HepG2 (cell line): ENCODE data around the gene CD93. TPM values are rescaled to one million over a fixed set of nuclear protein-coding genes. Genes with fewer than 3 reads are reported as not detected.

Experiments used
- ATAC-seq: fragments of 200-7000 bp; cut with Tn5 transposase; 3 replicates; pipeline ENCODE4 v1.9.1; 2020; ENCODE audit warnings: mild to moderate bottlenecking, moderate library complexity
- BruUV-seq: library from RNA; stranded (reverse); fragments of 400-500 nt; replicated peaks from 2 replicates; lab custom pipeline; 2021; lab: Mats Ljungman, UMichigan
- CTCF ChIA-PET: fragments of 300-600 bp; formaldehyde crosslinking; extraction: SDS; loops from one replicate; lab custom pipeline; 2021; ENCODE audit warnings: low total read pairs, inconsistent platforms, low intra/inter-chr PET ratio; lab: Yijun Ruan, JAX
- POLR2A ChIA-PET: fragments of 350-600 bp; sonication (Branson Sonifier 250); formaldehyde crosslinking; loops from one replicate; lab custom pipeline; 2020; ENCODE audit warnings: antibody characterized with exemption, inconsistent platforms; lab: Yijun Ruan, JAX
- DNase-seq: peaks from one replicate; pipeline ENCODE4 v3.0.0-alpha.2; 2015; ENCODE audit warnings: low spot score
- FAIRE-seq: peaks from 3 replicates; lab custom pipeline; 2011; peaks lifted over from hg19 to GRCh38; lab: Jason Lieb, UNC
- H2AFZ ChIP-seq: one replicate; pipeline ENCODE4 v1.6.1; 2011; ENCODE audit warnings: low read length, inconsistent platforms
- H3K27ac ChIP-seq: fragments of 300-600 bp; 3 replicates; pipeline ENCODE4 v1.8.0; 2011; ENCODE audit warnings: mixed run types, mild to moderate bottlenecking, mixed read lengths, low read length, inconsistent platforms; ENCODE audit not compliant: insufficient read depth; ENCODE audit errors: extremely low read length
- H3K27me3 ChIP-seq, 2 experiments: fragments of 200-600 bp in 1 of 2; 2 replicates in 1 of 2; 3 replicates in 1 of 2; pipeline versions ENCODE4 v1.6.0 to v1.8.0; 2011; ENCODE audit warnings: low read length in 2 of 2, mild to moderate bottlenecking in 2 of 2, moderate library complexity in 2 of 2, inconsistent platforms in 1 of 2; ENCODE audit not compliant: insufficient read depth in 2 of 2, control insufficient read depth in 1 of 2
- H3K36me3 ChIP-seq, 2 experiments: fragments of 200-600 bp in 1 of 2; replicated peaks in 1 of 2; 2 replicates in 1 of 2; 3 replicates in 1 of 2; pipeline versions ENCODE4 v1.5.1 to v1.8.0; 2011; ENCODE audit warnings: low read length in 2 of 2, inconsistent platforms in 1 of 2; ENCODE audit not compliant: insufficient read depth in 2 of 2, control insufficient read depth in 1 of 2
- H3K4me1 ChIP-seq: 2 replicates; pipeline ENCODE4 v1.5.1; 2012; ENCODE audit warnings: low read length, inconsistent platforms; ENCODE audit not compliant: insufficient read depth
- H3K4me2 ChIP-seq: 2 replicates; pipeline ENCODE4 v1.6.0; 2011; ENCODE audit warnings: low read depth, low read length, inconsistent platforms
- H3K4me3 ChIP-seq, 3 experiments: fragments of 200-600 bp in 1 of 3; sonication (generic), shearing (Covaris generic) in 1 of 3; replicated peaks in 1 of 3; 2 replicates each; pipeline ENCODE4 v1.5.1; 2011 to 2016; ENCODE audit warnings: low read length in 3 of 3, inconsistent platforms in 2 of 3, low read depth in 2 of 3, mild to moderate bottlenecking in 2 of 3, control low read depth in 1 of 3, mixed read lengths in 1 of 3; ENCODE audit not compliant: insufficient read depth in 1 of 3
- H3K79me2 ChIP-seq: one replicate; pipeline ENCODE4 v1.6.1; 2011; ENCODE audit warnings: low read length, inconsistent platforms; ENCODE audit not compliant: insufficient read depth
- H3K9ac ChIP-seq: 2 replicates; pipeline ENCODE4 v1.6.0; 2011; ENCODE audit warnings: mild to moderate bottlenecking, low read depth, low read length, inconsistent platforms; ENCODE audit not compliant: insufficient read depth
- H3K9me3 ChIP-seq: 2 replicates; pipeline ENCODE4 v1.5.1; 2012; ENCODE audit warnings: mild to moderate bottlenecking, low read length
- H4K20me1 ChIP-seq: 2 replicates; pipeline ENCODE4 v1.6.0; 2011; ENCODE audit warnings: inconsistent platforms, mild to moderate bottlenecking, low read length, moderate library complexity; ENCODE audit not compliant: insufficient read depth
- FOXC1 ChIP-seq: sonication (generic); formaldehyde crosslinking; IDR thresholded peaks from 2 replicates; pipeline ENCODE4 v1.8.0; 2022; ENCODE audit warnings: mild to moderate bottlenecking, missing genetic modification reagents, borderline replicate concordance
- MAFK ChIP-seq, 2 experiments: IDR thresholded peaks in 1 of 2; conservative IDR thresholded peaks in 1 of 2; 2 replicates each; pipeline ENCODE4 v1.6.1; 2011; ENCODE audit warnings: improper control_type of control experiment in 2 of 2, low read length in 2 of 2
- SOX6 ChIP-seq, 2 experiments: fragments of 450-650 bp in 1 of 2; sonication (generic) in 1 of 2; formaldehyde crosslinking in 1 of 2; IDR thresholded peaks; 2 replicates each; pipeline versions ENCODE4 v1.4.0 to v1.6.1; 2017 to 2020; ENCODE audit warnings: antibody characterized with exemption in 1 of 2, mild to moderate bottlenecking in 1 of 2, missing genetic modification reagents in 1 of 2
- SRSF1 ChIP-seq: fragments of 200-400 bp; formaldehyde crosslinking; optimal IDR thresholded peaks from 2 replicates; pipeline ENCODE3; 2017; ENCODE audit warnings: mild to moderate bottlenecking, low read depth, low read length, moderate library complexity
- ZBTB21 ChIP-seq: sonication (generic); formaldehyde crosslinking; IDR thresholded peaks from 2 replicates; pipeline ENCODE4 v1.4.0; 2020; ENCODE audit warnings: missing genetic modification reagents
- ZNF672 ChIP-seq: sonication (generic); formaldehyde crosslinking; IDR thresholded peaks from 2 replicates; pipeline ENCODE4 v1.8.1; 2022; ENCODE audit warnings: missing genetic modification reagents
- WGBS: methylation state at CpG from one replicate; pipeline ENCODE4 v1.1.6; 2017; ENCODE audit warnings: low lambda C conversion rate; 5-methylcytosine and 5-hydroxymethylcytosine counted together
- in situ Hi-C: cut with HindIII; loops from 2 replicates; pipeline ENCODE4 v1.10.0; 2017; ENCODE audit warnings: low pct_unique_long_range_greater_than_20kb; ENCODE audit not compliant: extremely low pct_ligation_motif_present
- intact Hi-C: fragments of 100-400 bp; cut with micrococcal nuclease; formaldehyde crosslinking; loops from one replicate; pipeline ENCODE4 v1.10.0; 2022; ENCODE audit not compliant: unreplicated experiment
- polyA plus RNA-seq, 8 experiments: library from polyadenylated mRNA; depleted of rRNA in 3 of 8; stranded (reverse) in 7 of 8; unstranded in 1 of 8; fragments of >200 nt; fragmentation: Illumina TruSeq in 4 of 8; extraction: Trizol in 4 of 8; gene quantifications; 2 replicates each; pipeline versions ENCODE4 v1.2.1 to v1.2.3, GENCODE V29; 2011 to 2016; ENCODE audit warnings: low read depth in 4 of 8, missing spikeins in 1 of 8, mixed read lengths in 1 of 8; ENCODE audit not compliant: insufficient read depth in 1 of 8
- total RNA-seq, 5 experiments: library from RNA; depleted of rRNA; stranded (reverse); fragments of >200 nt; fragmentation: Illumina TruSeq; extraction: Trizol; gene quantifications; 2 replicates each; pipeline ENCODE4 v1.2.3, GENCODE V29; 2016; ENCODE audit warnings: low read depth in 1 of 5

The CD93 gene
- total and polyA plus RNA-seq, 2 of the 13 experiments (the other 11 are each of a cell fraction or from before 2014, with no cell fraction given): not detected

DNA sequence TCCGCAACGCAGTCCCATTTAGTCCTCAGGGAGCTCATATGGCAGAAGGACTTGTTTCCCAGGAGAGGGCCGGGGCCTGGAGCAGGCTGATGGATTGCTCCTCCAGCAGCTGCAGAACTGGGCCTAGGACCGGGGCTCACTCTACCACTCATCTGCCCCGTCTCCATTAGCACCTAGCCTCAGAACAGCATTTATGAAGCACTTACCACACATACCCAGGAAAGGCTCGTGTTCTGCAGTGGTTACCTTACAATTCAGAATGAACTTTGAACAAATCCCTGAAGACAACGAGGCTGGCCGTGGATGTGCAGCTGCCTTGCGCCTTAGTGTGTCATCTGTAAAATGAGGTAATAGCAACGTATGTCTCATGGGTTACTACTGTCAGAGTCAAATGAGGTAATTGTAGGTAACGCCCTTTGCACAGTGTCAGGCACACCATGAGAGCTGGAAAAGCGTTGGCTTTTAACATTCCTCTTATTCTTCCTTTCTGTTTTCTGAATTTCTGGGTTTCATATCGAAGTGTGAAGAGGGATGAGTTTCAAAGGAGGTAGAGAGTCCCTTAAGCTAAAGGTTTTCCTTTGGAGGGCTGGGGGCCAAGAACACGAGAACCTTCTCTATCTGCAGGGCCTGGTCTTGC lies 46.3 kb upstream of the CD93 start:
- no peak overlapping the region for H3K4me2 ChIP-seq
- TF ChIP-seq ZBTB21 (peak; percentile 91), SOX6 (IDR thresholded peaks at IDR 0.05) (no peak), SOX6 (CRISPR knock-in tag; IDR thresholded peaks at IDR 0.05) (no peak), ZNF672 (CRISPR knock-in tag) (no peak)
- TF ChIP-seq, all 625 proteins: peak for 1
- in situ Hi-C loops: no loop called here
- Histone ChIP-seq H3K27ac (no peak overlapping the region), H3K9me3 (no peaks in the 10 kb centered on the region), H3K4me3 (no peak overlapping the region), H4K20me1 (no peaks in the 10 kb centered on the region), H3K4me1 (no peaks in the 10 kb centered on the region), H3K79me2 (no peaks in the 10 kb centered on the region), H3K9ac (no peak overlapping the region), H3K36me3 (no peaks in the 10 kb centered on the region), H3K27me3 (no peaks in the 10 kb centered on the region; a peak in 1 of 5 replicates), H2AFZ (no peak overlapping the region)
- ATAC-seq: no peak
- DNase-seq: no peak
- intact Hi-C loops: no loop called here
- 30% methylated on average over 14 of the region's 14 CpGs for whole genome bisulfite sequencing
- BruUV-seq: no TSS peak
- POLR2A ChIA-PET: no interaction called here
- CTCF ChIA-PET: no interaction called here
- FAIRE-seq: no peak

GRCh38 chr20:23131766-23132165 lies 45.6 kb upstream of the CD93 start:
- intact Hi-C loops: no loop called here
- FAIRE-seq: peak; percentile 18

More at GRCh38 chr20:23131766-23132165, 45.6 kb upstream of the CD93 start:
- DNase-seq (no peak), ATAC-seq (no peak)
- no peak overlapping the region for H3K4me3 ChIP-seq
- 48% methylated on average over 11 of the region's 11 CpGs for WGBS
- H3K9ac ChIP-seq: no peak overlapping the region
- no peaks in the 10 kb centered on the region for H3K36me3 ChIP-seq
- POLR2A ChIA-PET: no interaction called here
- no peak overlapping the region for H2AFZ ChIP-seq
- no peak overlapping the region for H3K4me2 ChIP-seq
- H3K4me1 ChIP-seq: no peaks in the 10 kb centered on the region
- H3K27me3 ChIP-seq: no peaks in the 10 kb centered on the region; a peak in 1 of 5 replicates
- no peak overlapping the region for H3K27ac ChIP-seq
- CTCF ChIA-PET: no interaction called here
- H3K9me3 ChIP-seq: no peaks in the 10 kb centered on the region
- no peak for TF ChIP-seq SRSF1
- TF ChIP-seq FOXC1 (CRISPR knock-in tag): no peak
- no peak for TF ChIP-seq MAFK (conservative IDR thresholded peaks at IDR 0.05 in 1 of 2, IDR thresholded peaks at IDR 0.05 in 1 of 2; ENCODE audit: low read length in 2 of 2)
- H3K79me2 ChIP-seq: no peaks in the 10 kb centered on the region
- in situ Hi-C loops: no loop called here
- no peaks in the 10 kb centered on the region for H4K20me1 ChIP-seq
- BruUV-seq: no TSS peak
